Neural crest cell (in vitro differentiated cells): ENCODE results near the gene KLHL6. TPM values are rescaled to one million over a fixed set of nuclear protein-coding genes. Genes with fewer than 3 reads are reported as not detected.

Experiments
- DNase-seq: peaks from one replicate; pipeline ENCODE4 v3.0.0; 2021; ENCODE audit warnings: low read depth, mixed read lengths, low spot score
- H3K27ac Mint-ChIP-seq: one replicate; pipeline ENCODE4 v1.8.0; 2021; ENCODE audit warnings: mild to moderate bottlenecking, mixed read lengths; ENCODE audit not compliant: unreplicated experiment
- H3K27me3 Mint-ChIP-seq: 2 replicates; pipeline ENCODE4 v1.8.0; 2021; ENCODE audit warnings: low read depth, mild to moderate bottlenecking, mixed read lengths
- H3K36me3 Mint-ChIP-seq: 2 replicates; pipeline ENCODE4 v1.8.0; 2021; ENCODE audit warnings: low read depth, mild to moderate bottlenecking, mixed read lengths
- H3K4me1 Mint-ChIP-seq: 2 replicates; pipeline ENCODE4 v1.8.0; 2021; ENCODE audit warnings: mixed read lengths
- H3K4me3 Mint-ChIP-seq: one replicate; pipeline ENCODE4 v1.8.0; 2021; ENCODE audit warnings: mild to moderate bottlenecking, mixed read lengths
- H3K9me3 Mint-ChIP-seq: 2 replicates; pipeline ENCODE4 v1.8.0; 2021; ENCODE audit warnings: mixed read lengths
- CTCF ChIP-seq: fragments of 200-600 bp; sonication (generic); conservative IDR thresholded peaks from 2 replicates; pipeline ENCODE4 v1.5.0; 2021; ENCODE audit warnings: antibody characterized with exemption, mild to moderate bottlenecking
- total RNA-seq: library from RNA; stranded (reverse); gene quantifications from 2 replicates; pipeline ENCODE4 v1.2.1, GENCODE V29; 2021

The KLHL6 gene
- total RNA-seq, 1 donor from 2014 or later, result 0.12 TPM

GRCh38 chr3:183563536-183563874, 8.0 kb upstream of the KLHL6 start:
- no peak for TF ChIP-seq CTCF
- no peak for DNase-seq
- Mint-ChIP-seq H3K4me3 (no peak overlapping the region), H3K36me3 (no peaks in the 10 kb centered on the region), H3K4me1 (peaks cover 15% of the 10 kb centered on the region), H3K27ac (no peak overlapping the region), H3K27me3 (no peaks in the 10 kb centered on the region), H3K9me3 (peaks cover 2% of the 10 kb centered on the region)

- H3K4me3 Mint-ChIP-seq, result no peak overlapping the region
- H3K36me3 Mint-ChIP-seq, result no peaks in the 10 kb centered on the region
- no peaks in the 10 kb centered on the region for H3K27me3 Mint-ChIP-seq
- H3K4me1 Mint-ChIP-seq, result peaks cover 15% of the 10 kb centered on the region
- peak; percentile 31 for TF ChIP-seq CTCF
- H3K27ac Mint-ChIP-seq, result no peak overlapping the region
- no peaks in the 10 kb centered on the region for H3K9me3 Mint-ChIP-seq
- no peak for DNase-seq
Observed at GRCh38 chr3:183560607-183561006, 5.1 kb upstream of the KLHL6 start.

- no peak for DNase-seq
- no peak for TF ChIP-seq CTCF
- Mint-ChIP-seq H3K27me3 (no peaks in the 10 kb centered on the region), H3K9me3 (no peaks in the 10 kb centered on the region), H3K27ac (no peak overlapping the region), H3K36me3 (no peaks in the 10 kb centered on the region), H3K4me1 (peaks cover 30% of the 10 kb centered on the region), H3K4me3 (no peak overlapping the region)
Observed at GRCh38 chr3:183558495-183558894, 3.0 kb upstream of the KLHL6 start.

- no peak for TF ChIP-seq CTCF
- H3K36me3 Mint-ChIP-seq, result no peaks in the 10 kb centered on the region
Observed at GRCh38 chr3:183556722-183557121, 1.2 kb upstream of the KLHL6 start.

GRCh38 chr3:183554377-183554776, 1.1 kb downstream of the KLHL6 start:
- Mint-ChIP-seq H3K27me3 (no peaks in the 10 kb centered on the region), H3K9me3 (no peaks in the 10 kb centered on the region), H3K4me3 (peak overlapping the region; percentile 20), H3K27ac (peak overlapping the region; percentile 14), H3K4me1 (peaks cover 25% of the 10 kb centered on the region), H3K36me3 (no peaks in the 10 kb centered on the region)
- DNase-seq, result no peak
- no peak for TF ChIP-seq CTCF

More at GRCh38 chr3:183556722-183557121, 1.2 kb upstream of the KLHL6 start:
- no peak for DNase-seq
- Mint-ChIP-seq H3K4me1 (peaks cover 25% of the 10 kb centered on the region), H3K4me3 (no peak overlapping the region), H3K27ac (no peak overlapping the region), H3K9me3 (no peaks in the 10 kb centered on the region), H3K27me3 (no peaks in the 10 kb centered on the region)
